MCF 10A (cell line): ENCODE results near the gene FBLL1. TPM values are rescaled to one million over a fixed set of nuclear protein-coding genes. Genes with fewer than 3 reads are reported as not detected.
A peak's percentile ranks its signal among the peaks of the same experiment; 100 is the strongest.

Experiments
- BruUV-seq: library from RNA; stranded (reverse); fragments of 400-500 nt; replicated peaks from 2 replicates; lab custom pipeline; 2021; lab: Mats Ljungman, UMichigan
- CTCF ChIA-PET: fragments of 300-600 bp; sonication (Branson Sonifier 250); formaldehyde crosslinking; extraction: SDS; loops from one replicate; lab custom pipeline; 2021; ENCODE audit warnings: antibody characterized with exemption, inconsistent platforms; lab: Yijun Ruan, JAX
- POLR2A ChIA-PET: fragments of 300-600, 350-650 bp; sonication (Branson Sonifier 250); formaldehyde crosslinking; extraction: SDS; loops from one replicate; lab custom pipeline; 2020; ENCODE audit warnings: antibody characterized with exemption, inconsistent platforms; lab: Yijun Ruan, JAX
- DNase-seq: peaks from one replicate; pipeline ENCODE4 v3.0.0-alpha.2; 2018; ENCODE audit not compliant: unreplicated experiment
- H3K27ac Mint-ChIP-seq: one replicate; pipeline ENCODE4 v1.8.0; 2022; ENCODE audit warnings: mild to moderate bottlenecking, low read depth, mixed read lengths; ENCODE audit not compliant: unreplicated experiment
- H3K27me3 Mint-ChIP-seq: one replicate; pipeline ENCODE4 v1.8.0; 2022; ENCODE audit warnings: mixed read lengths; ENCODE audit not compliant: insufficient read depth, unreplicated experiment
- H3K36me3 Mint-ChIP-seq: one replicate; pipeline ENCODE4 v1.8.0; 2022; ENCODE audit warnings: mild to moderate bottlenecking, moderate library complexity, mixed read lengths; ENCODE audit not compliant: insufficient read depth, unreplicated experiment
- H3K4me1 Mint-ChIP-seq: one replicate; pipeline ENCODE4 v1.8.0; 2022; ENCODE audit warnings: mixed read lengths; ENCODE audit not compliant: insufficient read depth, unreplicated experiment
- H3K4me3 Mint-ChIP-seq: one replicate; pipeline ENCODE4 v1.8.0; 2022; ENCODE audit warnings: mild to moderate bottlenecking, moderate library complexity, mixed read lengths; ENCODE audit not compliant: unreplicated experiment
- H3K9me3 Mint-ChIP-seq: one replicate; pipeline ENCODE4 v1.8.0; 2022; ENCODE audit warnings: mixed read lengths; ENCODE audit not compliant: unreplicated experiment
- CTCF ChIP-seq: fragments of 200-600 bp; IDR thresholded peaks from one replicate; pipeline ENCODE4 v1.8.0; 2022; ENCODE audit warnings: antibody characterized with exemption, mild to moderate bottlenecking; ENCODE audit not compliant: unreplicated experiment
- intact Hi-C: fragments of 100-400 bp; cut with micrococcal nuclease; formaldehyde crosslinking; loops from 2 replicates; pipeline ENCODE4 v1.14.1; 2022
- microRNA-seq: library from miRNA; unstranded; fragments of <30 nt; microRNA quantifications from one replicate; pipeline ENCODE4 v1.2.0, GENCODE V29; 2022
- total RNA-seq: library from RNA; stranded (reverse); gene quantifications from 2 replicates; pipeline ENCODE4 v1.2.3, GENCODE V29; 2022

Gene FBLL1
- total RNA-seq, 1 experiment from 2014 or later, result not detected

GRCh38 chr5:168579488-168580226, 50.6 kb downstream of the FBLL1 start:
- H3K27ac Mint-ChIP-seq, result peak overlapping the region; percentile 96
- no peaks in the 10 kb centered on the region for H3K36me3 Mint-ChIP-seq
- no peak for TF ChIP-seq CTCF
- peak overlapping the region; percentile 83 for H3K4me3 Mint-ChIP-seq
- intact Hi-C loops, result loop anchor here (1.0 to 10.0 kb wide), 6 partner anchors 68 to 1003 kb away; partner anchors contain the start of genes RARS1, SPDL1 and WWC1
- peak; percentile 100 for DNase-seq
- peaks cover 28% of the 10 kb centered on the region for H3K4me1 Mint-ChIP-seq
- H3K9me3 Mint-ChIP-seq, result no peaks in the 10 kb centered on the region
- POLR2A ChIA-PET, result interaction anchor here (0.6 to 3.9 kb wide), 27 partner anchors 9 to 289 kb away, joined by 3 to 101 read pairs (median 5); partner anchors contain the start of genes RARS1 and WWC1
- CTCF ChIA-PET, result interaction anchor here (1.5 kb wide), 1 partner anchor 74 kb away, joined by 5 read pairs; no protein-coding TSS in a partner anchor
- BruUV-seq, result no TSS peak
- no peaks in the 10 kb centered on the region for H3K27me3 Mint-ChIP-seq

GRCh38 chr5:168580227-168580508, 51.1 kb downstream of the FBLL1 start:
- TF ChIP-seq CTCF, result no peak
- Mint-ChIP-seq H3K27me3 (no peaks in the 10 kb centered on the region), H3K4me1 (peaks cover 25% of the 10 kb centered on the region), H3K36me3 (no peaks in the 10 kb centered on the region), H3K27ac (peak overlapping the region; percentile 96), H3K4me3 (peak overlapping the region; percentile 83), H3K9me3 (no peaks in the 10 kb centered on the region)
- ChIA-PET CTCF (interaction anchor here (0.8 to 1.5 kb wide), 2 partner anchors 68 to 74 kb away, joined by 4 to 5 read pairs; no protein-coding TSS in a partner anchor), POLR2A (interaction anchor here (0.6 to 3.9 kb wide), 24 partner anchors 9 to 289 kb away, joined by 3 to 101 read pairs (median 6); partner anchors contain the start of genes RARS1 and WWC1)
- intact Hi-C loops, result no loop called here
- BruUV-seq, result TSS peak; percentile 95
- DNase-seq, result no peak

Small RNA genes within 50 kb of the gene (microRNA-seq; reads per million reads assigned to microRNA genes)
- gene MIR103A1 (not detected), gene MIR103B1 (not detected)

Other genes with a start within 250 kb of the FBLL1 start
- 27.8 and 47.0 TPM in 2 replicates for gene WWC1, start 237.7 kb upstream of the FBLL1 start, total RNA-seq
- gene RARS1, start 42.8 kb upstream of the FBLL1 start, total RNA-seq, result 120 and 127 TPM in 2 replicates
- gene PANK3, start 50.1 kb downstream of the FBLL1 start, total RNA-seq, result 96.2 and 117 TPM in 2 replicates